Endothelial cell of umbilical vein (primary cell): ENCODE data around the gene DAP3. TPM values are rescaled to one million over a fixed set of nuclear protein-coding genes. Genes with fewer than 3 reads are reported as not detected.
A peak's percentile ranks its signal among the peaks of the same experiment; 100 is the strongest.
"Not testable (repeated sequence)": the region's sequence is repeated elsewhere in the genome, so short reads cannot be mapped to it uniquely, and the experiment has no call there.

Source experiments
- BruUV-seq: library from RNA; stranded (reverse); fragments of 400-500 nt; replicated peaks from 2 replicates; lab custom pipeline; 2021; lab: Mats Ljungman, UMichigan
- CTCF ChIA-PET: fragments of 300-600, 350-600 bp; sonication (Branson Sonifier 250); formaldehyde crosslinking; loops from one replicate; lab custom pipeline; 2021; ENCODE audit warnings: antibody characterized with exemption, inconsistent platforms; lab: Charles Lee
- POLR2A ChIA-PET: fragments of 300-600, 350-600 bp; sonication (Branson Sonifier 250); formaldehyde crosslinking; loops from one replicate; lab custom pipeline; 2021; ENCODE audit warnings: antibody characterized with exemption, inconsistent platforms; lab: Charles Lee
- DNase-seq: peaks from one replicate; pipeline ENCODE4 v3.0.0-alpha.2; 2011; ENCODE audit warnings: low read depth, low spot score
- FAIRE-seq: peaks from 2 replicates; lab custom pipeline; 2011; peaks lifted over from hg19 to GRCh38; lab: Jason Lieb, UNC
- H2AFZ ChIP-seq: 2 replicates; pipeline ENCODE4 v1.6.0; 2012; ENCODE audit warnings: low read depth, low read length, control low read depth, inconsistent platforms
- H3K27ac ChIP-seq: 2 replicates; pipeline ENCODE4 v1.5.1; 2011; ENCODE audit warnings: low read depth, mild to moderate bottlenecking, control low read depth, low read length, moderate library complexity; ENCODE audit not compliant: insufficient read depth
- H3K27me3 ChIP-seq, 2 experiments: 2 replicates each; pipeline versions ENCODE4 v1.6.0 to v1.6.1; 2011; ENCODE audit warnings: low read length in 2 of 2, mixed read lengths in 1 of 2; ENCODE audit not compliant: control insufficient read depth in 2 of 2, insufficient read depth in 2 of 2
- H3K36me3 ChIP-seq, 2 experiments: 2 replicates in 1 of 2; 3 replicates in 1 of 2; pipeline ENCODE4 v1.5.1; 2011; ENCODE audit warnings: low read length in 2 of 2, mild to moderate bottlenecking in 1 of 2, moderate library complexity in 1 of 2; ENCODE audit not compliant: control insufficient read depth in 2 of 2, insufficient read depth in 2 of 2; ENCODE audit errors: extremely low read depth in 1 of 2
- H3K4me1 ChIP-seq: 3 replicates; pipeline ENCODE4 v1.5.1; 2011; ENCODE audit warnings: mild to moderate bottlenecking, low read length; ENCODE audit not compliant: control insufficient read depth, insufficient read depth; ENCODE audit errors: extremely low read depth
- H3K4me2 ChIP-seq: 2 replicates; pipeline ENCODE4 v1.6.1; 2011; ENCODE audit warnings: low read length, control low read depth, mixed read lengths; ENCODE audit not compliant: insufficient read depth
- H3K4me3 ChIP-seq, 3 experiments: fragments of 200-600 bp in 1 of 3; sonication (generic), shearing (Covaris generic) in 1 of 3; replicated peaks in 1 of 3; 2 replicates each; pipeline ENCODE4 v1.5.1; 2011 to 2016; ENCODE audit warnings: control low read depth in 3 of 3, low read length in 3 of 3, mild to moderate bottlenecking in 2 of 3, inconsistent platforms in 1 of 3, low read depth in 1 of 3, moderate library complexity in 1 of 3; ENCODE audit not compliant: insufficient read depth in 1 of 3
- H3K79me2 ChIP-seq: 2 replicates; pipeline ENCODE4 v1.6.0; 2012; ENCODE audit warnings: low read length, inconsistent platforms; ENCODE audit not compliant: control insufficient read depth, insufficient read depth
- H3K9ac ChIP-seq: replicated peaks from 2 replicates; pipeline ENCODE3; 2011; ENCODE audit warnings: low read length, control low read depth; ENCODE audit not compliant: insufficient read depth; ENCODE audit errors: extremely low read depth
- H3K9me1 ChIP-seq: replicated peaks from 3 replicates; pipeline ENCODE4 v1.6.0; 2011; ENCODE audit warnings: mild to moderate bottlenecking, low read length; ENCODE audit not compliant: control insufficient read depth, insufficient read depth; ENCODE audit errors: extremely low read depth
- H3K9me3 ChIP-seq: replicated peaks from 2 replicates; pipeline ENCODE4 v1.5.1; 2012; ENCODE audit warnings: low read length, inconsistent platforms; ENCODE audit not compliant: control insufficient read depth, insufficient read depth
- H4K20me1 ChIP-seq: replicated peaks from 2 replicates; pipeline ENCODE3; 2011; ENCODE audit warnings: mild to moderate bottlenecking, low read length; ENCODE audit not compliant: control insufficient read depth, insufficient read depth; ENCODE audit errors: extremely low read depth
- EZH2 ChIP-seq: IDR thresholded peaks from 2 replicates; pipeline ENCODE4 v1.6.1; 2012; ENCODE audit warnings: borderline replicate concordance, low read depth, mild to moderate bottlenecking, moderate library complexity, low read length, inconsistent platforms; ENCODE audit not compliant: severe bottlenecking
- FOS ChIP-seq: IDR thresholded peaks from 2 replicates; pipeline ENCODE4 v1.6.1; 2011; ENCODE audit warnings: mild to moderate bottlenecking, low read length, moderate library complexity, borderline replicate concordance; ENCODE audit not compliant: insufficient read depth
- GATA2 ChIP-seq: IDR thresholded peaks from 2 replicates; pipeline ENCODE4 v1.7.0; 2011; ENCODE audit warnings: low read depth, mild to moderate bottlenecking, moderate library complexity, mixed read lengths, low read length; ENCODE audit not compliant: insufficient read length, insufficient read depth
- JUN ChIP-seq: IDR thresholded peaks from 2 replicates; pipeline ENCODE4 v1.6.1; 2011; ENCODE audit warnings: borderline replicate concordance, low read depth; ENCODE audit not compliant: insufficient read length, insufficient read depth
- MAX ChIP-seq: IDR thresholded peaks from 2 replicates; pipeline ENCODE4 v1.6.1; 2011; ENCODE audit not compliant: insufficient read depth, insufficient read length
- MYC ChIP-seq: IDR thresholded peaks from one replicate; pipeline ENCODE4 v1.6.1; 2011; ENCODE audit warnings: mild to moderate bottlenecking, low read depth, low read length
- POLR2A ChIP-seq: IDR thresholded peaks from 2 replicates; pipeline ENCODE4 v1.6.1; 2012; ENCODE audit warnings: low read depth, mild to moderate bottlenecking, control low read depth, low read length
- POLR2AphosphoS5 ChIP-seq: IDR thresholded peaks from 2 replicates; pipeline ENCODE4 v1.6.1; 2012; ENCODE audit warnings: low read depth, mild to moderate bottlenecking, control low read depth, low read length, moderate library complexity; ENCODE audit not compliant: insufficient read depth
- dilution Hi-C: fragments of 300-500 bp; cut with MboI; formaldehyde crosslinking; loops from one replicate; pipeline ENCODE4 v1.15.0; 2019; ENCODE audit warnings: low sequenced_read_pairs; ENCODE audit not compliant: extremely low pct_ligation_motif_present
- intact Hi-C: fragments of 100-400 bp; cut with micrococcal nuclease; formaldehyde crosslinking; loops from one replicate; pipeline ENCODE4 v1.10.0; 2022
- polyA plus RNA-seq, 4 experiments: library from polyadenylated mRNA; depleted of rRNA in 3 of 4; stranded (reverse) in 3 of 4; unstranded in 1 of 4; fragments of >200 nt; gene quantifications; 2 replicates each; pipeline versions ENCODE4 v1.2.1 to v1.2.3, GENCODE V29; 2011 to 2012; ENCODE audit warnings: missing spikeins in 1 of 4
- total RNA-seq: library from RNA; stranded (reverse); gene quantifications from 2 replicates; pipeline ENCODE4 v1.2.3, GENCODE V29; 2021

DAP3 gene
- total and polyA plus RNA-seq, 2 donors (not counting 3 experiments of a cell fraction or from before 2014, with no cell fraction given): 86.5 to 104 TPM

DNA sequence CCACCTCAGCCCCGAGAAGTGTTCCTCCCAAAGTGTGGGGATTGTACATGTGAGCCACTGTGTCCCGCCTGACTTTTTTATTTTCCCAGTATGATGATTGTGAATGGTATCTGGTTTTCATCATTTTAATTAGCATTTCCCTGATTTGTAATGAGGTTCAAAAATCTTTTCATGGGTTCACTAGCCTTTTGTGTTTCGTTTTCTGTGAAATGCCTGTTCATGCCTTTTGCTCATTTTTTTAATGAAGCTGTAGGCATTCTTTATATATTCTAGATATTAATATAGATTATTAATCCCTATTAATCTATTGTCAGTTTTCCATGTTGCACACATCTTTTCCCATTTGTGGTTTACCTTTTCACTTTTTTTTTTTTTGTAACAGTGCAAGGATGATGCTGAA is 20.5 kb downstream of the DAP3 start:
- H2AFZ ChIP-seq: no peak overlapping the region
- H3K27me3 ChIP-seq: no peaks in the 10 kb centered on the region
- no peaks in the 10 kb centered on the region for H3K4me1 ChIP-seq
- peaks cover 37% of the 10 kb centered on the region for H3K79me2 ChIP-seq
- DNase-seq (no peak), FAIRE-seq (no peak)
- H3K9me3 ChIP-seq: no peaks in the 10 kb centered on the region
- H3K9ac ChIP-seq: no peak overlapping the region
- no peaks in the 10 kb centered on the region for H3K36me3 ChIP-seq
- ChIA-PET POLR2A (no interaction called here), CTCF (no interaction called here)
- H4K20me1 ChIP-seq: peaks cover 2% of the 10 kb centered on the region
- H3K4me3 ChIP-seq: no peak overlapping the region
- intact Hi-C loops: no loop called here
- TF ChIP-seq EZH2 (no peak), POLR2A (no peak), FOS (no peak), MYC (no peak), MAX (no peak), POLR2AphosphoS5 (no peak), JUN (no peak), GATA2 (no peak)
- no peak overlapping the region for H3K4me2 ChIP-seq
- no peak overlapping the region for H3K27ac ChIP-seq
- no TSS peak for BruUV-seq
- no peaks in the 10 kb centered on the region for H3K9me1 ChIP-seq
- dilution Hi-C loops: no loop called here

- H3K9ac ChIP-seq, FAIRE-seq, H3K27me3 ChIP-seq, BruUV-seq, H3K4me1 ChIP-seq, H2AFZ ChIP-seq, intact Hi-C loops, H3K4me2 ChIP-seq, H4K20me1 ChIP-seq, H3K36me3 ChIP-seq, DNase-seq, H3K9me1 ChIP-seq, H3K27ac ChIP-seq, dilution Hi-C loops, CTCF ChIA-PET, H3K9me3 ChIP-seq, POLR2A ChIA-PET, H3K4me3 ChIP-seq: not testable (repeated sequence)
- H3K79me2 ChIP-seq: peaks cover 18% of the 10 kb centered on the region
Observed at GRCh38 chr1:155711457-155711856, 22.6 kb downstream of the DAP3 start.

DNA sequence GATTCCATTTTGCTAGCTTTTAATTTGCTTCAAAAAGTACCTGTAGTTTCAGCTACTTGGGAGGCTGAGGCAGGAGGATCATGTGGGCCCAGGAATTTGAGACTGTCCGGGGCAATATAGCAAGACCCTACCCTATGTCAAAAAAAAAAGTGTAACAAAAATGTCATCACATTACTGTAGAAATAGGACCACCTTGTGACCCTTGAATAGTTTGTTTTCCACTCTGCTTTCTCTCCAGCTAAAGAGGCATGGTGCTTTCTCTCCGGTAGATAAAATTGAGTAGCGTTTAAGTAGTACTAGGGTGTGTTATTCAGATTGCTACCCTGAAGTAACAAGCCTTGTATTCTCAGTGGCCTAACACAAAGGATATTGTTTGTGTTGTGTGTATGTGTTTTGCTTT is 23.7 kb downstream of the DAP3 start:
- H3K4me2 ChIP-seq, intact Hi-C loops, POLR2A ChIA-PET, H3K4me3 ChIP-seq, H3K27me3 ChIP-seq, BruUV-seq, dilution Hi-C loops, H3K9me3 ChIP-seq, H2AFZ ChIP-seq, H3K36me3 ChIP-seq, H3K9ac ChIP-seq, H3K4me1 ChIP-seq, H3K9me1 ChIP-seq, H3K27ac ChIP-seq, H4K20me1 ChIP-seq, DNase-seq: not testable (repeated sequence)
- peaks cover 11% of the 10 kb centered on the region for H3K79me2 ChIP-seq
- CTCF ChIA-PET: interaction anchor here (0.6 to 1.2 kb wide), 4 partner anchors 17 to 271 kb away, joined by 3 to 4 read pairs (median 4); no protein-coding TSS in a partner anchor
- peak; percentile 47 for FAIRE-seq
